HG03159 (cell line): ENCODE data around the gene URB2.
"Not testable (repeated sequence)": the region's sequence is repeated elsewhere in the genome, so short reads cannot be mapped to it uniquely, and the experiment has no call there.

Experiments
- ATAC-seq: cut with Tn5 transposase; IDR thresholded peaks from one replicate; pipeline ENCODE4 v1.9.1; 2021; ENCODE audit warnings: mild to moderate bottlenecking, moderate library complexity; ENCODE audit not compliant: unreplicated experiment

URB2 gene

DNA sequence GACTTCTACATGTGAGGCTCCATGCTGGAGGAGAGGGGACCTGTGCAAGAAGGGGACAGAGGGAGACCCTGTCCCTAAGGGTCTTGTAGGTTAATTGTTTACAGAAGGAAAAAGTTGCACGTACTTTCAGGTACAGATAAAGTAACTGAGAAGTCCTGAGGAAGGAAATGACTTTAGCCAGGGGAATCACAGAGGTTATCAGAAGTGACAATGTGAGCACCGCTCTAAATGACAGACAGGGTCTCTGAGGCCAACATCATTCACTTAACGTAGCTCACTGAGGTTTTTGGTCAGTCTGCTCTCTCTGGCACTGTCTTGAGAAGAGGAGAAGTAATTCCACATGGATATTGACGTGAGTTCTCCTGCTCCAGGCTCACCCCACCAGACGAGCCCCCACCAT, 12.1 kb upstream of the URB2 start:
- ATAC-seq: no peak

DNA sequence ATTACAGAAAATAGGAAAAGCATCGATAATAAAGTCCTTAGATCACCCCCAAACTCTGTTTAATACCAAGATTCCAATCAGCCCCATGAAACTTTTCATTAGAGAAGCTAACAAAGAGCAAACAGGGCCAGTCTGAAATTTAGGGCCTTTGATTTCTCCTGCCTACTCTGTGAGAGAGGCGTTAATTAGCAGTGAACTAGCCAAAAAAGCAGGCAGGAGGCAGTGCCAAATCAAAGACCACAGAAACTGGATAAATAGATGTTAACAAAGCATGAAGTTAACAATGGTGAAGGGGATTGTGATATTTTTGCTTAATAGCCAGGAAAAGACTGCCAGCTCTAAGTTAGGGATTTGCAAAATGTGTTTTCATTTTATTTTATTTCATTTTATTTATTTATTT, 11.3 kb upstream of the URB2 start:
- no peak for ATAC-seq

DNA sequence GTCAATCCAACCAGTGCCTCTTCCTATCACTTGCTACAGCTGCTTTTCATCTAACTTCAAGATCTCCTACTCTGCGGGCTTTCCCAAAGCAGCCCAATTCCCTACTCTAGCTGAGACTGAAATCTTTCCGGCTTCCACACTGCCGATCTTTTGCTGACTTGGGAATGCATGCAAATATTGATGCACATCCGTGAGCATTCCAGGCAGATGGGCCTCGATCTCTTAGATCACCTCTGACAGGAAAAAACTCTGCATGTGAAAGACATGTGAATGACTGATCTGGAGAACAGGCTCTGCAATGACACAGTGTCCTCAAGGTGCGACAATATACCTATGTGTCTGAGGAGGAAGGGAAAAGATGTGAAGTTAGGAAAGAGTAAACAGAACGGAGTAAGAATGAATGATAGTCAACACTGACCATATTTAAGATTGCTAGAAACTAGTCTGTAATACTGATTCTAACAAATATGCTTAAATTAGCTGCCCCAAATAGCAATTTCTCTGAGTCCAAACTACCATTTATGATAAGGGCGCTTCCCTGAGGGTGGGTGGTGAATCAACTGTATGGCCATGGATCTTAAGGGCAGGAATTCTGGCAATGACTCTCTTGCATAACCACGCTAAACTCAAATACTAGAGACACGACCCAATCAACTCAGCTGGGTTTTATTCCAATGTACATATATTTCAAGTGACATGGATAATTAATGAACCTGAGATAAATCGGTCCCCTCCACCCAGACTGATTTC, 8.5 kb upstream of the URB2 start:
- ATAC-seq: no peak

DNA sequence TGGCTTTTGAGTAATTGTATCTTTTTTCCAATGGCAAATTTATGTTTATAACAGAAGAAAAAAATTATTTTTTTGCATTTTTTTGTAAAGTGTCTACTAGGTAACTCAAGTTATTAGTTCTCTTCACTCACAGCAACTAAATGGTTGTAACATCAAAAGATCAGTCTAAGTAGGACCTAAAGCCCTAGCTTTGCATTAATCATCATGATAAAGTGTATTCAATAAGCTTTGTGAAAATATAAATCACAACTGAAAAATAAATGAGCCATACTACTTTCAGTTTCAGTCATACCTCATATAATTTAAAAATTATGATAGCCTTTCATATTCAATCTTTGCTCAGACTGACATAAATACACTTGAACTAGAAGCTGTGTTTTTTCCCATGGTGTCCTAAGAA, 7.0 kb upstream of the URB2 start:
- no peak for ATAC-seq

DNA sequence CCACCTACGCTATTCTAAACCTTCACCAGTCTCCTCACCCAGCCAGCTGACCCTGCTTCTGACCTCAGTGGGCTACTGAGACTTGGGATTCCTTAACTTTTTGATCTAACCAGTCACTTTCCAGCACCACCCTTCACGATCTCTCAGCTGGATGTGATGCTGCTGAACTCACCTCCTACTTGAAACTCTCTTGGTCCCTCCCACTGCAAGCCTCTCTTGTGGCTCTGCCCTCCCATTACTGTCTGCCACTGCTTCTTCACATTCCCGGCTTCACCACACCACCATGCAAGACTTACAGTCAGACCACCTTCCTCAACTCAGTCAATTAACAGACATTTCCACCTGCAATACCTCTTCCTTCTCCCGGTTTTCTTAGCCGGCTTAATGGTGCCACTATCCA, 6.4 kb upstream of the URB2 start:
- ATAC-seq: no peak

DNA sequence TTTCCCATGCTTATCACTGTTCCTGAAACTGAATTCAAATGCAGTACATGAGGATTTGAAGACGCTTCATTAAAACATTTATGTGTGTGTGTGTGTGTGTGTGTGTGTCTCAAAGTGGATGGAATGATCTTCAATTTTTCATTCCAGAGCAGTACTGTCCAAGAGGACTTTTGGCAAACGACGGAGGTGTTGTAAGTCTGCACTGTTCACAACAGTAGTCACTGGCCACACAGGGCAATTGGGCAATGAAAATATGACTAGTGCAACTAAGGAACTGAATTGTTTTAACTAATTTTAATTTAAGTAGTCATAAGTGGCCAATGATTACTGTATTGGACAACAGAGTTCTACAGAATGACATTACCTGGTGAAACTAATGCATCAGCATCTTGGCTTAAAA, 5.2 kb upstream of the URB2 start:
- no peak for ATAC-seq

DNA sequence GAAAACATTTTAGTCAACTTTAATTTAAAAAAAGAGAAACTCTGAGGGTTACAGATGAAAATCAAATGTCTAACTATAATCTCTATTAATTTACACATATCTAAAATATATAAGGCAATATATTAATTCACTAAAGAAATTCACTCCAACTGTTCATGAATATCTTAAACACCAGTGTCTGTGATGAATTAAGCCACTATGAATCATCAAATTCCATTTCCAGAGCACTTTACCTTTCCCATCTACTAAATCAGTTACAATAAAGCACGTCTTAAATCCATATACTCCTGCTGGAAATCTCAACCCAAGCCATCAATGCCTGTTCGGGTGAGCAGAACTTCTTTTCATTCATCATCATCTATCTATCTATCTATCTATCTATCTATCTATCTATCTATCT, 4.4 kb upstream of the URB2 start:
- no peak for ATAC-seq

DNA sequence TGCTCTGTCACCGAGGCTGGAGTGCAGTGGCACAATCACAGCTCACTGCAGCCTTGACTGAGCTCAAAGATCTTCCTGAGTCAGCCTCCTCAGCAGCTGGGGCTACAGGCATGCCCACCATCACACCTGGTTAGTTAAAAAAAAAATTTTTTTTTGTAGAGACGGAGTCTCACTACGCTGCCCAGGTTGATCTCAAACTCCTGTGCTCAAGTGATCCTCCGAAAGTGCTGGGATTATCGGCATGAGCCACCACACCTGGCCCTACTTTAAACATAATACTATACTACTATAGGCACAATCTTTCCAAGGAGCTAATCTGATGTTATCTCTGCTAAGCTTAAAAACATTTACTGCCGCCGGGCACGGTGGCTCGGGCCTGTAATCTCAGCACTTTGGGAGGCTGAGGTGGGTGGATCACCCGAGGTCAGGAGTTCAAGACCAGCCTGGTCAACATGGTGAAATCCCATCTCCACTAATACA, 3.4 kb upstream of the URB2 start:
- ATAC-seq: not testable (repeated sequence)

DNA sequence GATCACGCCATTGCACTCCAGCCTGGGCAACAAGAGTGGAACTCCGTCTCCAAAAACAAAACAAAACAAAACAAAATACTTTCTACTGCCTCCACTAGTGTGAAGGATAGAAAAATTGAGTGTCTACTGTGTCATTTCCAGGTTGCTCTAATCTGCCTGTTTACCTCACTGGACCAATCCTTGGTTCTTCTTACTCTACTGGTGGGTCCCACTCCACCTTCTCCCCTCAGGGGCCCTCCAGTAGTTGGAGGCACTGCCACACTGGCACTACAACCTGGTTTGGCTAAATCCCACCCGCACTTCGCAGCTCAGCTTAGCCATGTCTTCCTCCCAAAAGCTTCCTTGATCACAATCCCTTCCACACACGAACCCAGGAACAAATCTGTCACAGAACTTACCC, 2.8 kb upstream of the URB2 start:
- ATAC-seq: no peak

DNA sequence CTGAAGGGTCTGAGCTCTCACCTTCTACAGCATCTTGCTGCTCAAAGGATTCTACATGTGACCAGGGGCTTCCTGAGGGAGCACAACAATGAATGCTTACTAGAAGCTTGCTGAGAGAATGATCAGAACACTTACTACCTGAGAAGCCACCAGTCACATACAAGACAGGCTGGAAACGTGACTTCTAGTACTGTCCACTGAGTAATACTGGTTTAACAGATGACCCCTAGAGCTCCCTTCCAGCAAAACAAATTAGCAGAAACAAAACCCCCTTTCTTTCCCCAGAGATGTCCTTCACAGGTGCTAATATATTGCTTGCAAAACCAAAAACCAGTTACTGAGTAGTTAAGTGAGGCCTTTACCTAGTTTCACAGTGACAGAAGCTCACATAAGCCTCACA, 2.2 kb upstream of the URB2 start:
- no peak for ATAC-seq

DNA sequence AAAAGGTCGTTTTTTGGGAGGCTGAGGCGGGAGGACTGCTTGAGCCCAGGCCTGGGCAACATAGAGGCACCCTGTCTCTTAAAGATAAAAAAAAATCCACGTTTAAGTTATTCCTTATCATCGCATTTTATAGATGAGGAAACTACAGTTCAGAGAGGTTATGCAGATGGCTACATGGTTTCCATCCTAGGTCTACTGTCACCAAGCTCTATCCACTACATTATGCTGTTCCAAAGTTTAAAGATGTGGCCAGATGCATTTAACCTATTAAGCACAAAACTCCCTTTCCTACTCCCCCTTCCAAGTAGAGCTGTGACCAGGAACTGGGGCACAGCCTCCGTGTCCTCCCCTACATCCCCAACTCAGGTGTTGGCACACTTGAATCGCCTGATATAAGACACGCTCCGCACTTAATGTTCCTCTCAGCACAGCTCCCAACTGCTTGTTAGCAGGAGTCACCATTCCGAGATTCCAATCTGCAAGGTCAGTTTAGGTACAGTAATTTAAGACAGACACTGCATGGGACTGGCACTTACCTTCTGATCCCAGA, 1.5 kb upstream of the URB2 start:
- no peak for ATAC-seq

DNA sequence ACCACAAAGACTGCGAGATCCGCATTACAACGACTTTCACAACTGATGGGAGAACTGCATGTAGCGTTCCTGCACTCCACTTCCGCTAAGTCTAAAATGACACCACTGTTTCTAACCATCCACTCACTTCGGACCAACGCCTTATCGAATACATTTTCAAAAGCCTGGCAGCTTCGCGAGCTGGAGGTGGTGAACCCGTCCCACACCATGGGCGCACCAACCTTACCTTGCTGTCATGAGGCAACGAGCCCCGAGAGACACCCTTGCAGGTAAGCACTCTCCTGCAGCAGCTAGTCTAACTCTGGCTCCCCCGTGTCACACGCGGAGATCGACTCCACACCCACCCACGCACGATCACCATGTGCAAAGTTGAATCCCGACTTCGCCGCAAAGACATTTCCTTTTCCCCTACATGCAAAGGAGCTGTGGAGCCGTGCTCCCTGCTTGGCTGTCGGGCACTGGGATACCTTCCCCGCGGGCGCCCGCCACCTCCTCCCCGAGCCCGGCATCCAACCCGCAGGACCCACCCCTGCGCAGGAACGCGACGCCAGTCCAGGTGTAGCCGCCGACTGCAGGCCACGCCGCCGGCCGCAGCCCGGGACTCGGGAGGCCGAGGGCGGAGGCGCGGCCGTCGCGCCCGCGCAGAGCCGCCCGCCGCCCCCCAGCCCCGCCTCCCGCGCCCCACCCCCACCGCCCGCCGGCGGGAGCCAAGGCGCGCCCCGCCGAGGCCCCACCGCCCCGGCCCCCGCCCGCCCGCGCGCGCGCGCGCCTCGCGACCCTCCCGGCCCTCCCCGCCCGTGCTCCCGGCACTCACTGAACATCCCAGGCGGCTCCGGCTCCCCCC, 754 bp upstream of the URB2 start:
- peak; percentile 29 for ATAC-seq

DNA sequence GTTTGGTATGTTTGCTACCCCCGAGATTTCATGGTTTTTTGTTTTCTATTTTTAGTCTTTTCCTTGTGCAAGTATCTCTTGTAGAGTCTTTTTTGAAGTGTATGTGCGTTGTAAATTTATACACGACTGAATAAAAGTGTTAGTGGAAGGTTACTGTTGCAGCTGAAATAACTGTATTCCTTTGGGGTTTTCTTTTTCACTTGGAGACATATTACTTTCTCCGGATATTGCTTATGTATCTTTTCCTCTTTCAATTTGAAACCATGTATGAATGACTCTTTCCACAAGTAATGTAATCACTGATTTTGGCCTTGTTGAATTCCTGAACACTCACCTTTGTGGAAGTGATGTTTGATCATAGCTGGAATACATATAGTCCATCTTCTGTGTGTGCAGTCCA, 956 bp downstream of the URB2 start:
- no peak for ATAC-seq

DNA sequence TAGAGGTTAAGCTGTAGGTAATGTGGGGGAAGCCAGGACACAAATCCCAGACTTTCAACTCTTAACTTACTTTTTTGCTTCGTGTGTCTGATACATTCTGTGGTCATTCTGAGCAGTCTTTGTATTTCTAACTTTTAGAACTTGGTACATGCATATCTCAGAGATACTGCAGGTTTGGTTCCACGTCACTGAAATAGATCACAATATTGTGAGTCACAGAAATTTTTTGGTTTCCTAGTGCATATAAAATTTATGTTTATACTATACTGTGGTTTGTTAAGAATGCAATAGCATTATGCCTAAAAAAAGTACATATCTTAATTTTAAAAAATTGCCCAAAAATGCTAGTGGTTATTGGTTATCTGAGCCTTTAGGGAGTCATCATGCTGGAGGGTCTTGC, 3.2 kb downstream of the URB2 start:
- ATAC-seq: no peak

DNA sequence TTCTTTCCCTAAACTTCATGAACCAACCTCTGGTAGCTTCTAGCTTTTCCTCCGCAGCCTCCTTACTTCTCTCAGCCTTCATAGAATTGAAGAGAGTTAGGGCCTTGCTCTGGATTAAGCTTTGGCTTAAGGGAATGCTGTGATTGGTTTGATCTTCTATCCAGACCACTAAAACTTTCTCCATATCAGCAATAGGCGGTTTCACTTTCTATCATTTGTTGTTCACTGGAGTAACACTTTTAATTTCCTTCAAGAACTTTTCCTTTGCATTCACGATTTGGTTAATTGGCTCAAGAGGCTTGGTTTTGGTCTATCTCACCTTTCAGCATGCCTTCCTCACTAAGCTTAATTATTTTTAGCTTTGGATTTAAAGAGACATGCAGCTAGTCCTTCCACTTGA, 5.1 kb downstream of the URB2 start:
- ATAC-seq: no peak

DNA sequence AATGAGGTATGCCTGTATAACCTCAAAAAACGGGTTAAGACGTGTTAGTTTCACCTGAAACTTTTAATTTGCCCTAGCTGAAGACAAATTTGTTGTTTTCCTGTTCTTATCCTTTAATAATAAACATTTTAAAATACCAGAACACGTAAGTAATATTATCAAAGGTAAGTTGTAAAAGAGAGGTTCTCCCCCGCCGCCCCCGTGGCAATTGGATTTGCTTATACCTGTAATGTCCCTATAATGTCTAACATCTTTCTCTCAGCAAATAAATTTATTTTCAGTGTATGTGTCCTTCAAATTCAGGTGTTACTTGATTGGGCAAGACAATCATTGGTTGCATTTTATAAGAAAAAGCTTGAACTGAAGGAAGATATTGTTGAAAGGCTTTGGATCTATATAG, 5.9 kb downstream of the URB2 start:
- ATAC-seq: no peak

DNA sequence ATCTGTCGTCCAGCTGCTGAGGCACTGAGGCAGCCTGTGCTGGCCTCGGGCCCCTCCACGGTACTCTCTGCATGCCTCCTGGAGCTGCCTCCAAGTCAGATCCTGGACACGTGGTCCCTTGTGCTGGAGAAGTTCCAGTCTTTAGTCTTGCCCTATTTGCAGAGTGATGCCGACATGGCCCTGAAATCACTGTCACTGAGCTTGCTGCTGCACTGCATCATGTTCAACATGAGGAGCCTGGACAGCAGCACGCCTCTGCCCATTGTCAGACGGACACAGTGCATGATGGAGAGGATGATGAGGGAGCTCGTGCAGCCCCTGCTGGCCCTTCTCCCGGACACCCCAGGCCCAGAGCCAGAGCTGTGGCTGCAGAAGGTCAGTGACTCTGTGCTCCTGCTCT, 10.0 kb downstream of the URB2 start:
- no peak for ATAC-seq

DNA sequence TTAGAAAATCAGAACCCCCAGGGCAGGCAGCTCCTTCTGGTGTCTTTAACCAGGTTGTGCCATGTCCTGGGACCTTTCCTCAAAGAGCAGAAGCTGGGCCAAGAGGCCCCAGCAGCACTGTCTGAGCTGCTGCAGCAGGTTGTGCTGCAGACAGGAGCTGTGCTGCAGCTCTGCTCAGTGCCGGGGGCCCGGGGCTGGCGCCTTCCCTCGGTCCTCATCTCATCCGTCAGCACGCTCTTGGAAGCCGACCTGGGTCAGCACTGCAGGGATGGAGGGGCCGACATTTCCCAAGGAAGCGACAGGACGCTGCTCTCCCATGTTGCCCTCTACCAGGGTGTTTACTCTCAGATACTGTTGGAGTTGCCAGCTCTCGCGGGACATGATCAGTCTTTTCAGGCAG, 11.7 kb downstream of the URB2 start:
- ATAC-seq: no peak

DNA sequence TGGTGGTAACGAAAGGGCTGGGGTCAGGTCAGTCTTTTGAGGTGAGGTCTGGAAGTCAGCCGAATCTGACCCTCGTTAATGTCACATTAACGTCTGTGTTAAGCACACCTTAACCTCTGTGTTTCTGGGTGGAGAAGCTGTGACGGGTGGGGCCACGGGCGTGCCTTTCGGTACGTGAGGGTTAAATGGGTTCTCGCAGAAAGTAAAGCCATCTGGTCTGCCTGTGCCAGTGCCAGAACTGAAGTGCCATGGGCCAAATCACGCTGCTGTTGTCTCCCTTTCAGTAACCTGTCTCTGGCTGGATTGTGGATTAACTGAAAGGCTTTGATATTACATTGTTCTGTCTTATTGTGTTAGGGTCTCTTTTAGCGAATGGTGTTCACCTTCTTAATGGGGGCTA, 14.4 kb downstream of the URB2 start:
- ATAC-seq: no peak

DNA sequence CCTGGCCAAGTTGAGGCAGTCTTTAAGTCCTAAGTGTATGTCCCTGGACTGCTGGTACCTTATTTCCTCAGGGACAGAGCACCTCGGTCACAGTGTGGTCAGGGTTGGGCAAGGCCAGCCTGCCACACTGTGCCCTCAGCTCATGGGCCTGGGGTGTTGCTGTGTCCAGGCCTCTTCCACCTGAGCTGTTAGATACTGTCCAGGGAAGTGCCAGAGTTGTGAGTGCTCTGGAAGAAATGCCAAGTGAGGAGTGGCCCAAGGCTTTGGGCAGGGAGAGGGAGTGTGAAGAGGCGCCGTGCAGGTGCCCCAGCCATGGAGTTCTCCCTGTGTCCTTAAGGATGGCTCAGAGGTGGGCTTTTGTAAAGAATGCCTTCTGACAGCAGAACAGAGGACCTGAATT, 15.3 kb downstream of the URB2 start:
- ATAC-seq: no peak

DNA sequence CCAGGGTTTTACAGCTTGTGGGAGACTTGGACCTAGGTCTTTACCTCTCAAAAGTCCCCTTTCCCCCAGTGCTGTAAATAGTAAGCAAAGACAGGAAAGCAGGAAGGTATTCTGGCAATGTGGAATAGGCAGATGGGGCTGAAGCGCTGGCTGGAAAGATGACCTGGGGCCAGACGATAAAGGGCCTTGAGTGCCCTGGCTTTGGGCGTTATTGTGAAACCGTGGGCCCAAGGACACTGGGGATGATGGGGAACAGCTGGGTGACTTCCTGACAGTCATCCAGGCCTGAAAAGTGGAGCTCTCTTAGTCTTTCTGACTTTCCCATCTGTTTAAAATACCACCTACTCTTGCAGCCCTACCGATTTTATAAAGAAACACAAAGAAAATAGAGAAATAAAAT, 16.3 kb downstream of the URB2 start:
- ATAC-seq: no peak

DNA sequence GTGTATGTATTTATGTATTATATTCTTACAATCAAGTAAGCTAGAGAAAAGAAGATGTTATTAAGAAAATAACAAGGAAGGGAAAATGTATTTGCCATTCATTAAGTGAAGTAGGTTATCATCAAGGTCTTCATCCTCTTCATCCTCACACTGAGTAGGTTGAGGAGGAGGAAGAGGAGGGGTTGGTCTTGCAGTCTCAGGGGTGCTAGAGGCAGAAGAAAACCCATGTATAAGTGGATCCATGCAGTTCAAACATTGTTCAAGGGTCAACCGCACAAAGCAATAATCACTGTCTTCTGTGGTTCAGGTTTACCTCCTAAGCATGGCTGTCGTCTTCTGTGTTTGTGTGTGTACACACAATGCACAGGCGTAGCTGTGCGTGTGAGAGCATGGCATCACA, 16.9 kb downstream of the URB2 start:
- no peak for ATAC-seq
